NCI-H526 (cell line): Measurements from ENCODE around the gene EEPD1.

ENCODE experiments used
- DNase-seq, 2 experiments: peaks; one replicate each; lab custom pipeline; 2025; lab: John Stamatoyannopoulos, UW

Gene EEPD1

GRCh38 chr7:36154255-36155212, 1.5 kb downstream of the EEPD1 start:
- peak; percentile 29 to 66 for DNase-seq

- peak in 1 of 2 experiments; percentile 58 for DNase-seq
Measured at GRCh38 chr7:36155811-36156361, 2.8 kb downstream of the EEPD1 start.

DNA sequence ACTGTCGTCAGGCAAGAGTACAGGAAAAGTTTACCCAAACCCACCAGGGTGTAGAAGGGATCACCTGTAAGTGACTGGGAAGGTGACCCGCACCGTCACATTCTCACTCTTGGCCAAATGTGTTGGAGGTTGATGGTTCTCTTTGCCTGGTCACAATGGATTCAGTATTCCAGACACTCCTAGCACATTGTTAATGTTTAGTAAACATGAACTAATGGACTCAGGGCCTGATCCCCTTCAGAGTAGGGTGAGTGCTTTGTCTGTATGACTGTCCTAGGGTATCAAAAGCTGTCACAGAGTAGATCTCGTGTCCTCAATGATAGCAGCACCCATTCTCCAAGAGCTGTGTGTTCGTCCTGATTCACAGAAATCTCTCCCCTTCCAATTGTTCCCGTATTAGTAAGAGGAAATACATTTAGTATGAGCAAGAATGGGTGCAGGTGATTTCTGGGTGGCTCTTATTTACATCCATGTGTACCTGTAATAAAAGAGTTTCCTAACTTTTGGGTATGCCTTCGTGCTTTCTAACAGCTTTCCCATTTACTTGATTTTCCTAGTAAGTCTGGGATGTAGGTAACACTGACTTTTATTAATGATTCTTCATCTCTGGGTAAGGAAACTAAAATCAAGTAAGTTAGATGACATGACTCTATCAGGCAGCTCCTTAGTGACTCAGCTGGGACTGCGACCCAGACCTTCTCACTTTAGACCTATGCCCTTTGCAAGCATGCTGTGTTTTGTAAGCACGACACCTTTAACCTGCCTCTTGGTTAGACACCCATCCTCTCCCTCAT, 4.7 kb downstream of the EEPD1 start:
- no peak for DNase-seq

GRCh38 chr7:36158321-36158605, 5.2 kb downstream of the EEPD1 start:
- no peak for DNase-seq

DNA sequence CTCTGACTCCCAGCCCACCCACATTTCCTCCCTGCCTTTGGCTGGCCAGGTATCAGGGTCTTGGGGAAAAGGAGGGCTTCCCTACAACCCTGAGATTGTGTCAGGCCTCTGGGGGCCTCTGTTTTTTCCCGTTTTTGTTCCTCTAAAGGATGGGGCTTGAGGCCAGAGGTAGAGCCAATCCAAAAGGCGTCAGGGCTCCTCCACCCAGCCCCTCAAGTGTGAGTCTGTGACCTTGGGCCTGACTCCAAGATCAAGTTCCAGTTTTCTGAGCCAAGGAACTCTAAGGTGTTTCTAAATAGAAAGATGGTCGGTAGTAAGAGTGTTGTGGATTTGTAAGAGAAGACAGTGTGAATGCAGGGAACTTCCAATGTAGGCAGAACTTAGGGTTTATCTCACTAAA, 6.6 kb downstream of the EEPD1 start:
- DNase-seq: no peak

- DNase-seq: no peak
Measured at GRCh38 chr7:36160313-36160712, 7.3 kb downstream of the EEPD1 start.

DNA sequence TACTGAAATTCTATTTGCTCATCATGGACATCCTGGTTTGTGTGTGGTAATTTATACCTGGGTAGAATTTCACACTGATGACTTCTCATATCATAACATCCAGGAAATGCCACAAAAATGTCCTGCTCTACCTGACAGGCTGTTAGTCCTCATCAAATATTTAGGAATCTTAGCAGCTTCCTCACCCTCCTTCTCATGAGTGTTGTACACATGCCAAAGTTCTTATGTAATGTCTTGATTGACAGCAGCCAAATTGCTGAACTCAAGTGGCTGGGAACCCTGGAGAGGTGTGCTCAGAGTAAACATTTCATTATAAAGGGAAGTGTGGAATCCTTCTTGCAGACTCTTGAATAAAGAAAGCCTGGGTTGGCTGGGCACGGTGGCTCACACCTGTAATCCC, 8.9 kb downstream of the EEPD1 start:
- no peak for DNase-seq

DNA sequence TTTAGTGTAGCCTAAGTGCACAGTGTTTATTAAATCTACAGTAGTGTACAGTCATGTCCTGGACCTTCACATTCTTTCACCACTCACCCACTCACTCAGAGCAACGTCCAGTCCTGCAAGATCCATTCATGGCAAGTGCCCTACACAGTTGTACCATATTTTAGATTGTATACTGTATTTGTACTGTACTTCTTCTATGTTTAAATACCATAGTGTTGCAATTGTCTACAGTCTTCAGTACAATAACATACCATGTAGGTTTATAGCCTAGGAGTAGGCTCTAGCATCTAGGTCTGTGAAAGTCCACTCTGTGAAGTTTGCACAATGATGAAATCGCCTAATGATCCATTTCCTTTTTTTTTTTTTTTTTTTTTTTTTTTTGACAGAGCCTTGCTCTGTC, 12.0 kb downstream of the EEPD1 start:
- DNase-seq: no peak

GRCh38 chr7:36165802-36166201, 12.7 kb downstream of the EEPD1 start:
- no peak for DNase-seq

GRCh38 chr7:36167403-36168050, 14.5 kb downstream of the EEPD1 start:
- DNase-seq: no peak

- DNase-seq: no peak
Measured at GRCh38 chr7:36171503-36171902, 18.4 kb downstream of the EEPD1 start.

DNA sequence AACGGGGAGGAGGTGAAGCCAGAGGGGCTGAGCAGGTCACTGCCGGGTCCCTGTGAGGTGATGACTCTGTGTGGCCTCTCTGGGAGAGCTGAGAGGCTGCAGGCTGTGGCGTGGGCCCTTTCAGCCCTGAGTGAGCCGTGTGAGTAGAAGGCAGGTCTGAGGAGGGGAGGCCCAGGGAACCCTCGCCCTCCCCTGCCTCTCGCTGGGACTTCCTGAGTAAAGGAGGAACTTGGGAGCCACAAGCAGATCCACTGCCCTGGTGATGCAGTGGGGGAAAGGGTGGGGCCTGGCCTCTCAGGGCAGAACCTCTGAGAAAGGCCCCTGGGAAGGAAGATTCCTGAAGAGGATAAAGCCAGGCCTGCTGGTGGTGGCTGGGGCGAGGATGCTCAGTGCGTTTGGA, 22.8 kb downstream of the EEPD1 start:
- DNase-seq: no peak

DNA sequence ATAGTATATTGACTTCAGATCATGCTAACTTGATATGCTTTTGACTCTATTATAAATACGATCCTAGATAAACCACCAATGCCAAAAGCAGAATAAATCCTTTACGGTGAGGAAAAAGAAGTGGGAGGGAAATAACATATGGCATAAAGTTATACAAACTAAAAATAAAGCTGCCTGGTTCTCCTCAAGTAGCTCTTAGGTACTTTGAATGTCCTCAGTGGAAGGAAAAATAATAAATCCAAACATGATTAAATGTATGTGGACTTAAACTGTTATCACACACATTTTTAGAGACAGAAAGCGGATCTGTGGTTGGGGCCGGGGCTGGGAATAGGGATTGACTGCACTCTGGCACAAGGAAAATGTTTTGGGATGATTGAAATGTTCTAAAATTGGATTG, 23.6 kb downstream of the EEPD1 start:
- no peak for DNase-seq

- DNase-seq: no peak
Measured at GRCh38 chr7:36180121-36180520, 27.1 kb downstream of the EEPD1 start.

- DNase-seq: no peak
Measured at GRCh38 chr7:36181668-36182067, 28.6 kb downstream of the EEPD1 start.

DNA sequence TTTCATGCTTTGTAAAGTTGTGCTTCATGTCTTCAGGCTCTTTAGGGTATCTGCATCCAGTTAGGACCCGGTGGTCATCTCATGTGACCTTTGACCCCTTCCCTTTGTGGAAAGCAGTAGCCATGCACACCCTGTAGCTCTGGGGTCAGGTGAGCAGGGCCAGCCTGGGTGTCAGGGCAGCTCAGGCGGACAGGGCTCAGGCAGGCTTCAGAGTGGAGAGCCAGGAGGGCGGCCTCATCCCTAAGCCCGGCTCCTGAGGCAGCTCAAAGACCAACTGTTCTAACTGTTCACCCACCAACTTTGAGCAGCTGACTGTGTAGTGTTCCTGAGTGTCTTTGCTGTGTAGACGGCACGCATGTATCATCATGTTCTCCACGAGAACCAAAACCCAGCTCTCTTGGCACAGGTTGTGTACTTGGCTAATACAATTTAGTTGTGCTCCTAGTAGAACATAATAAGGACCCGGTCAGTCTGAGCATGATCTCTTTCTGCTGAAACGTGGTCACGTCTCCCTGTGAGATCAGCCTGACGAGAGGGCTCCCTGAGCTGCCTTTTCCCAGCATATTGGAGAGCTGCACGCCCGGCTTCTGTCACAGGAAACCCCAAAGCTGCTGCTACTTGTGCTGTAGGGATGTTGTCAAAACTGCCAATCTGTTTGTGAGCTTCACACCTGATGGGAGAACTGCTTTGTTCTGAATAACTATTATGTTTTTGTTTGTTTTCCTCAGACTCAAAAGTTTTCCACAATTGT, 30.0 kb downstream of the EEPD1 start:
- no peak for DNase-seq

DNA sequence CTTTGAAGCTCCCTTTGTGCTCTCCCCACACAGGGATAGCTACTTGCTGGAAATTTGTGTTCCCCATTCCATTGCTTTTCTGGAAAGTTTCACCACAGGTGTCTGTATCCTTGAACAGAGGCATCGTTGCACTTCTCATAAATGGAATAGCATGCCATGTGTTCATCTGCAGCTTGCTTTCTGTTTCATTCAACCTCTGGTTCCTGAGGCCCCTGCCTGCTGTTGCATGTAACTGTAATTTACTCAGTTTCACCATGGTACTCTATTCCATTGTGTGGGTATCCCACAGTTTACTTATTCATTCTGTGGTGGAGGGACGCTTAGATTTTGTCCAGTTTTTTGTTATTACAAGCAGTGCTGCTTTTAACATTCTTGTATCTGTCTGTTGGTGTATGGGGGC, 32.0 kb downstream of the EEPD1 start:
- DNase-seq: no peak

DNA sequence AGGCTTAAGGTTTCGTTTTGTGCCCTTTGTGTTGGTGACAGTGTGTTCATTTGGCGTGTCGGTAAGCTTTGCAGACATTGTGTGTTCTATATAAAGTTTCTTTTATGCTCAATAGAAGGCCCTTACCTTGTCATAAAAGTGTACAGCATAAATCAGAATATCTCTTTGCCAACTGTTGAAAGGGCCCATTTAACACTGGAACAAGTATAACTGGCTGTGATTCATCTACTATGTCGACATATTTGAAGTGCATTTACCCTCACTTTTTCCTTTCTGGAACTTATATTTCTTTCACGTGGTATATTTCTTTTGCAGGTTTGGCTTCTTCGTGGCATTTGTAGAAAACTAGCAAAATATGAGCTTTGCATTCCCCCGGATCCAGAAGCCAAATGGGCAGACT, 32.7 kb downstream of the EEPD1 start:
- no peak for DNase-seq

DNA sequence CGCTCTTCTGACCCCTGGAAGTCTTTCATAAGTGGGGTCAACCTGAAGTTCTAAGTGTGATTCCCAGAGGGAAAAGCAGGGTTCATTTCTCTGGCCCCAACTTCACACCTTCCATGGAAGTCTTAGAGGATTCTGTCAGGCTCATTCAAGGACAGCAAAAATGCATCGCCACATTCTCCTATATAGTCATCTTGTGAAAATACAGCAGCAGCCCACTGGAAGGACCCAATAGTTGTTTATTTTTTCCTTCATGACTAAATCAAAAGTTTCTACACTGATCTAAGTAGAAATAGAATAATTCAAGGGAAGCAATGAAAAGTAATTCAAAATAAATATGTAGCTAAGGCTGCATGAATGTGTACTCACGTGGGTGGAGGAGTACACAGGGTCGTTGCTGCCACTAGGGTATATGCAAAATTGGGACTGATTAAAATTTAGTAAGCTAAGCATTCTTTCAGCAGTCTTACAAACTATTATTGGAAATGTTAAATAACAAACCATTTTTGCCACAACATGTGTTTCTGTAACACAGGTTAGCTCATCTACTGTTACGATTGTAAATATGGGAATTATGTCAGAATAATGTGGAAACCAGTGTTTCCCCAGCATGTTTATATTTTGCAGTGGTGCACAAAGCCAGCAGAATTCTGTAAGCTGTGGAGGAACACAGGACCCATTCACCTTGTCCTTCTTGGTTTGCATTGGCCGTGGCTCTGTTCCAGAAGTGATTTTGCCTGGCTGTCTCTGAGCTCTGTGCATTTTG, 33.5 kb downstream of the EEPD1 start:
- DNase-seq: peak in 1 of 2 experiments; percentile 18

- DNase-seq: no peak
Measured at GRCh38 chr7:36188266-36188665, 35.2 kb downstream of the EEPD1 start.

DNA sequence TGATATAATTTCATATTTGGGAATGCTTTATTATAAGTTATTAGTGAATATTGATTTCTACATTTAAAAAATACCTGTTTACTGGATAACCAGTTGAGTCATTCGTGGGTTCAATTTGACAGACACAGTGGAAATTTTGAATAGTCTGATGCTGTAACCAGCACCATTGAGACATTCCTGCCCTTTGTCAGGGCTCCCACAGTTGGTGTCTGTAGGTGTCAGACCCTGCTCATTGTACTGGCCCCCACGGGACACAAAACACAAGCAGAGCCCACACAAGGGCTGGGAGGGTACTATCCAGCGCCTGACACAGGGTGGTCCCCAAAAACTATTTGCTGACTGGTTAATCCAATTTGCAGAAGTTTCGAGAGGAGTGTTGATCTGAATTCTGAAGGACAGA, 35.9 kb downstream of the EEPD1 start:
- DNase-seq: no peak
